Smooth muscle cell (in vitro differentiated cells): ENCODE measurements around the gene CDH13. TPM values are rescaled to one million over a fixed set of nuclear protein-coding genes. Genes with fewer than 3 reads are reported as not detected.
A peak's percentile ranks its signal among the peaks of the same experiment; 100 is the strongest.

Experiments
- DNase-seq: peaks from one replicate; lab custom pipeline; 2025; ENCODE audit not compliant: unreplicated experiment; lab: John Stamatoyannopoulos, UW
- H2AFZ ChIP-seq: fragments of 200-600 bp; sonication (generic); 2 replicates; pipeline ENCODE4 v1.6.0; 2016; ENCODE audit warnings: antibody characterized with exemption, low read depth, mild to moderate bottlenecking
- H3F3A ChIP-seq: fragments of 200-600 bp; sonication (generic); 2 replicates; pipeline ENCODE4 v1.6.0; 2017; ENCODE audit warnings: antibody characterized with exemption, low read depth
- H3K27ac ChIP-seq: fragments of 200-600 bp; sonication (generic); 2 replicates; pipeline ENCODE4 v1.5.1; 2016; ENCODE audit warnings: low read depth, mild to moderate bottlenecking
- H3K27me3 ChIP-seq: fragments of 200-600 bp; sonication (generic); 2 replicates; pipeline ENCODE4 v1.6.1; 2016; ENCODE audit warnings: low read depth, mild to moderate bottlenecking
- H3K36me3 ChIP-seq: fragments of 200-600 bp; sonication (generic); 2 replicates; pipeline ENCODE4 v1.5.1; 2016; ENCODE audit warnings: low read depth
- H3K4me1 ChIP-seq: fragments of 200-600 bp; sonication (generic); 2 replicates; pipeline ENCODE4 v1.5.1; 2016; ENCODE audit warnings: low read depth
- H3K4me2 ChIP-seq: fragments of 200-600 bp; sonication (generic); 2 replicates; pipeline ENCODE4 v1.6.0; 2016; ENCODE audit warnings: mild to moderate bottlenecking
- H3K4me3 ChIP-seq: fragments of 200-600 bp; sonication (generic); 2 replicates; pipeline ENCODE4 v1.5.1; 2016; ENCODE audit warnings: mild to moderate bottlenecking
- H3K79me2 ChIP-seq: fragments of 200-600 bp; sonication (generic); 2 replicates; pipeline ENCODE4 v1.6.0; 2016; ENCODE audit warnings: low read depth, mild to moderate bottlenecking
- H3K9ac ChIP-seq: fragments of 200-600 bp; sonication (generic); 2 replicates; pipeline ENCODE4 v1.6.0; 2016; ENCODE audit warnings: low read depth
- H3K9me3 ChIP-seq: fragments of 200-600 bp; sonication (generic); replicated peaks from 2 replicates; pipeline ENCODE4 v1.5.1; 2016; ENCODE audit warnings: low read depth
- H4K20me1 ChIP-seq: fragments of 200-600 bp; sonication (generic); 2 replicates; pipeline ENCODE4 v1.6.0; 2016; ENCODE audit warnings: low read depth
- CTCF ChIP-seq: fragments of 200-600 bp; sonication (generic); IDR thresholded peaks from 2 replicates; pipeline ENCODE4 v1.5.1; 2017; ENCODE audit warnings: borderline replicate concordance, mild to moderate bottlenecking, antibody characterized with exemption; ENCODE audit not compliant: insufficient read depth, poor library complexity, severe bottlenecking
- WGBS: methylation state at CpG from one replicate; pipeline ENCODE4 v1.1.7; 2016; ENCODE audit warnings: low lambda C conversion rate; 5-methylcytosine and 5-hydroxymethylcytosine counted together
- polyA plus RNA-seq: library from polyadenylated mRNA; unstranded; fragments of >200 nt; fragmentation: Nextera tagmentation; extraction: Ambion mirVana; gene quantifications from 2 replicates; pipeline ENCODE4 v1.2.1, GENCODE V29; 2016
- total RNA-seq: library from RNA; depleted of rRNA; stranded (reverse); fragments of >200 nt; gene quantifications from 2 replicates; pipeline ENCODE4 v1.2.3, GENCODE V29; 2014

The CDH13 gene
- total and polyA plus RNA-seq, 2 experiments from 2014 or later = 12.1 to 32.2 TPM

GRCh38 chr16:83138512-83138911 is 511.7 kb downstream of the CDH13 start:
- Histone ChIP-seq H3F3A (peaks cover 7% of the 10 kb centered on the region), H3K79me2 (no peaks in the 10 kb centered on the region), H3K4me3 (no peak overlapping the region), H3K9ac (no peak overlapping the region), H3K4me2 (no peak overlapping the region), H3K4me1 (peaks cover 10% of the 10 kb centered on the region), H2AFZ (no peak overlapping the region), H3K9me3 (no peaks in the 10 kb centered on the region), H3K36me3 (no peaks in the 10 kb centered on the region), H4K20me1 (no peaks in the 10 kb centered on the region), H3K27ac (no peak overlapping the region), H3K27me3 (no peaks in the 10 kb centered on the region)
- TF ChIP-seq CTCF = no peak
- no peak for DNase-seq
- WGBS = 94% methylated on average over 7 of the region's 7 CpGs

- peaks cover 10% of the 10 kb centered on the region for H3F3A ChIP-seq
- no peak overlapping the region for H2AFZ ChIP-seq
- no peak overlapping the region for H3K9ac ChIP-seq
- no peaks in the 10 kb centered on the region for H4K20me1 ChIP-seq
- no peak for DNase-seq
- H3K9me3 ChIP-seq = no peaks in the 10 kb centered on the region
- TF ChIP-seq CTCF = no peak
- no peaks in the 10 kb centered on the region for H3K36me3 ChIP-seq
- 74% methylated on average over 8 of the region's 8 CpGs for WGBS
- H3K27me3 ChIP-seq = no peaks in the 10 kb centered on the region
- H3K4me2 ChIP-seq = peak overlapping the region; percentile 51
- no peaks in the 10 kb centered on the region for H3K79me2 ChIP-seq
- no peak overlapping the region for H3K27ac ChIP-seq
- peaks cover 11% of the 10 kb centered on the region for H3K4me1 ChIP-seq
- no peak overlapping the region for H3K4me3 ChIP-seq
Observed at GRCh38 chr16:83138976-83139690, 512.4 kb downstream of the CDH13 start.

GRCh38 chr16:83143788-83144187 is 517.0 kb downstream of the CDH13 start:
- Histone ChIP-seq H3F3A (peaks cover 10% of the 10 kb centered on the region), H3K4me1 (peaks cover 11% of the 10 kb centered on the region), H3K27me3 (no peaks in the 10 kb centered on the region), H3K4me3 (no peak overlapping the region), H3K4me2 (peak overlapping the region; percentile 46), H4K20me1 (no peaks in the 10 kb centered on the region), H3K9ac (no peak overlapping the region), H2AFZ (no peak overlapping the region), H3K79me2 (no peaks in the 10 kb centered on the region), H3K36me3 (no peaks in the 10 kb centered on the region), H3K9me3 (no peaks in the 10 kb centered on the region), H3K27ac (peak overlapping the region; percentile 42)
- TF ChIP-seq CTCF = no peak
- 6% methylated on average over 8 of the region's 8 CpGs for WGBS
- no peak for DNase-seq

GRCh38 chr16:83145297-83145696 is 518.5 kb downstream of the CDH13 start:
- 94% methylated on average over 5 of the region's 5 CpGs for whole genome bisulfite sequencing

More at GRCh38 chr16:83145297-83145696, 518.5 kb downstream of the CDH13 start:
- H3K9ac ChIP-seq = no peak overlapping the region
- H4K20me1 ChIP-seq = no peaks in the 10 kb centered on the region
- H3F3A ChIP-seq = peaks cover 6% of the 10 kb centered on the region
- TF ChIP-seq CTCF = no peak
- H3K27me3 ChIP-seq = no peaks in the 10 kb centered on the region
- no peak overlapping the region for H2AFZ ChIP-seq
- no peaks in the 10 kb centered on the region for H3K9me3 ChIP-seq
- no peak overlapping the region for H3K27ac ChIP-seq
- no peaks in the 10 kb centered on the region for H3K36me3 ChIP-seq
- no peaks in the 10 kb centered on the region for H3K79me2 ChIP-seq
- peaks cover 11% of the 10 kb centered on the region for H3K4me1 ChIP-seq
- H3K4me3 ChIP-seq = no peak overlapping the region
- no peak for DNase-seq
- no peak overlapping the region for H3K4me2 ChIP-seq
